HepG2 (cell line): ENCODE data around the gene AFDN. TPM values are rescaled to one million over a fixed set of nuclear protein-coding genes. Genes with fewer than 3 reads are reported as not detected.

ENCODE experiments used
- ATAC-seq: fragments of 200-7000 bp; cut with Tn5 transposase; 3 replicates; pipeline ENCODE4 v1.9.1; 2020; ENCODE audit warnings: mild to moderate bottlenecking, moderate library complexity
- BruUV-seq: library from RNA; stranded (reverse); fragments of 400-500 nt; replicated peaks from 2 replicates; lab custom pipeline; 2021; lab: Mats Ljungman, UMichigan
- CTCF ChIA-PET: fragments of 300-600 bp; formaldehyde crosslinking; extraction: SDS; loops from one replicate; lab custom pipeline; 2021; ENCODE audit warnings: low total read pairs, inconsistent platforms, low intra/inter-chr PET ratio; lab: Yijun Ruan, JAX
- POLR2A ChIA-PET: fragments of 350-600 bp; sonication (Branson Sonifier 250); formaldehyde crosslinking; loops from one replicate; lab custom pipeline; 2020; ENCODE audit warnings: antibody characterized with exemption, inconsistent platforms; lab: Yijun Ruan, JAX
- DNase-seq: peaks from one replicate; pipeline ENCODE4 v3.0.0-alpha.2; 2015; ENCODE audit warnings: low spot score
- FAIRE-seq: peaks from 3 replicates; lab custom pipeline; 2011; peaks lifted over from hg19 to GRCh38; lab: Jason Lieb, UNC
- H2AFZ ChIP-seq: one replicate; pipeline ENCODE4 v1.6.1; 2011; ENCODE audit warnings: low read length, inconsistent platforms
- H3K27ac ChIP-seq: fragments of 300-600 bp; 3 replicates; pipeline ENCODE4 v1.8.0; 2011; ENCODE audit warnings: mixed run types, mild to moderate bottlenecking, mixed read lengths, low read length, inconsistent platforms; ENCODE audit not compliant: insufficient read depth; ENCODE audit errors: extremely low read length
- H3K27me3 ChIP-seq, 2 experiments: fragments of 200-600 bp in 1 of 2; 2 replicates in 1 of 2; 3 replicates in 1 of 2; pipeline versions ENCODE4 v1.6.0 to v1.8.0; 2011; ENCODE audit warnings: low read length in 2 of 2, mild to moderate bottlenecking in 2 of 2, moderate library complexity in 2 of 2, inconsistent platforms in 1 of 2; ENCODE audit not compliant: insufficient read depth in 2 of 2, control insufficient read depth in 1 of 2
- H3K36me3 ChIP-seq, 2 experiments: fragments of 200-600 bp in 1 of 2; replicated peaks in 1 of 2; 2 replicates in 1 of 2; 3 replicates in 1 of 2; pipeline versions ENCODE4 v1.5.1 to v1.8.0; 2011; ENCODE audit warnings: low read length in 2 of 2, inconsistent platforms in 1 of 2; ENCODE audit not compliant: insufficient read depth in 2 of 2, control insufficient read depth in 1 of 2
- H3K4me1 ChIP-seq: 2 replicates; pipeline ENCODE4 v1.5.1; 2012; ENCODE audit warnings: low read length, inconsistent platforms; ENCODE audit not compliant: insufficient read depth
- H3K4me2 ChIP-seq: 2 replicates; pipeline ENCODE4 v1.6.0; 2011; ENCODE audit warnings: low read depth, low read length, inconsistent platforms
- H3K4me3 ChIP-seq, 3 experiments: fragments of 200-600 bp in 1 of 3; sonication (generic), shearing (Covaris generic) in 1 of 3; replicated peaks in 1 of 3; 2 replicates each; pipeline ENCODE4 v1.5.1; 2011 to 2016; ENCODE audit warnings: low read length in 3 of 3, inconsistent platforms in 2 of 3, low read depth in 2 of 3, mild to moderate bottlenecking in 2 of 3, control low read depth in 1 of 3, mixed read lengths in 1 of 3; ENCODE audit not compliant: insufficient read depth in 1 of 3
- H3K79me2 ChIP-seq: one replicate; pipeline ENCODE4 v1.6.1; 2011; ENCODE audit warnings: low read length, inconsistent platforms; ENCODE audit not compliant: insufficient read depth
- H3K9ac ChIP-seq: 2 replicates; pipeline ENCODE4 v1.6.0; 2011; ENCODE audit warnings: mild to moderate bottlenecking, low read depth, low read length, inconsistent platforms; ENCODE audit not compliant: insufficient read depth
- H3K9me3 ChIP-seq: 2 replicates; pipeline ENCODE4 v1.5.1; 2012; ENCODE audit warnings: mild to moderate bottlenecking, low read length
- H4K20me1 ChIP-seq: 2 replicates; pipeline ENCODE4 v1.6.0; 2011; ENCODE audit warnings: inconsistent platforms, mild to moderate bottlenecking, low read length, moderate library complexity; ENCODE audit not compliant: insufficient read depth
- BRD4 ChIP-seq: sonication (generic); formaldehyde crosslinking; IDR thresholded peaks from 2 replicates; pipeline ENCODE4 v1.4.0; 2020; ENCODE audit warnings: missing genetic modification reagents
- IKZF4 ChIP-seq: sonication (generic); formaldehyde crosslinking; IDR thresholded peaks from 2 replicates; pipeline ENCODE4 v1.5.1; 2020; ENCODE audit warnings: borderline replicate concordance, mild to moderate bottlenecking, low read depth, missing genetic modification reagents; ENCODE audit errors: not compliant biosample characterization
- TMF1 ChIP-seq: sonication (generic); formaldehyde crosslinking; IDR thresholded peaks from 2 replicates; pipeline ENCODE4 v1.8.1; 2022; ENCODE audit warnings: low read depth, missing genetic modification reagents
- YY1 ChIP-seq: IDR thresholded peaks from 2 replicates; pipeline ENCODE4 v1.6.1; 2011; ENCODE audit warnings: low read length, low read depth, moderate library complexity, mild to moderate bottlenecking; ENCODE audit not compliant: insufficient read depth, insufficient replicate concordance
- ZNF484 ChIP-seq: sonication (generic); formaldehyde crosslinking; IDR thresholded peaks from 2 replicates; pipeline ENCODE4 v1.5.1; 2020; ENCODE audit warnings: mild to moderate bottlenecking, low read depth, missing genetic modification reagents, borderline replicate concordance
- ZNF7 ChIP-seq: IDR thresholded peaks from 2 replicates; pipeline ENCODE4 v1.6.1; 2016; ENCODE audit warnings: missing biosample characterization, missing genetic modification reagents
- ZNF775 ChIP-seq: sonication (generic); formaldehyde crosslinking; IDR thresholded peaks from 2 replicates; pipeline ENCODE4 v1.4.0; 2020; ENCODE audit warnings: missing genetic modification reagents, mild to moderate bottlenecking, moderate library complexity, borderline replicate concordance
- WGBS: methylation state at CpG from one replicate; pipeline ENCODE4 v1.1.6; 2017; ENCODE audit warnings: low lambda C conversion rate; 5-methylcytosine and 5-hydroxymethylcytosine counted together
- in situ Hi-C: cut with HindIII; loops from 2 replicates; pipeline ENCODE4 v1.10.0; 2017; ENCODE audit warnings: low pct_unique_long_range_greater_than_20kb; ENCODE audit not compliant: extremely low pct_ligation_motif_present
- intact Hi-C: fragments of 100-400 bp; cut with micrococcal nuclease; formaldehyde crosslinking; loops from one replicate; pipeline ENCODE4 v1.10.0; 2022; ENCODE audit not compliant: unreplicated experiment
- polyA plus RNA-seq, 8 experiments: library from polyadenylated mRNA; depleted of rRNA in 3 of 8; stranded (reverse) in 7 of 8; unstranded in 1 of 8; fragments of >200 nt; fragmentation: Illumina TruSeq in 4 of 8; extraction: Trizol in 4 of 8; gene quantifications; 2 replicates each; pipeline versions ENCODE4 v1.2.1 to v1.2.3, GENCODE V29; 2011 to 2016; ENCODE audit warnings: low read depth in 4 of 8, missing spikeins in 1 of 8, mixed read lengths in 1 of 8; ENCODE audit not compliant: insufficient read depth in 1 of 8
- total RNA-seq, 5 experiments: library from RNA; depleted of rRNA; stranded (reverse); fragments of >200 nt; fragmentation: Illumina TruSeq; extraction: Trizol; gene quantifications; 2 replicates each; pipeline ENCODE4 v1.2.3, GENCODE V29; 2016; ENCODE audit warnings: low read depth in 1 of 5
- TF ChIP-seq, protein P1 (sequence below): sonication (generic); formaldehyde crosslinking; IDR thresholded peaks from 2 replicates; pipeline ENCODE4 v1.5.1; 2020; ENCODE audit warnings: missing genetic modification reagents, mild to moderate bottlenecking, borderline replicate concordance
- TF ChIP-seq, protein P2 (sequence below): sonication (generic); formaldehyde crosslinking; IDR thresholded peaks from 2 replicates; pipeline ENCODE4 v1.4.0; 2020; ENCODE audit warnings: missing genetic modification reagents

Gene AFDN
- total and polyA plus RNA-seq, 2 of the 13 experiments (the other 11 are each of a cell fraction or from before 2014, with no cell fraction given), result 136 to 151 TPM

DNA sequence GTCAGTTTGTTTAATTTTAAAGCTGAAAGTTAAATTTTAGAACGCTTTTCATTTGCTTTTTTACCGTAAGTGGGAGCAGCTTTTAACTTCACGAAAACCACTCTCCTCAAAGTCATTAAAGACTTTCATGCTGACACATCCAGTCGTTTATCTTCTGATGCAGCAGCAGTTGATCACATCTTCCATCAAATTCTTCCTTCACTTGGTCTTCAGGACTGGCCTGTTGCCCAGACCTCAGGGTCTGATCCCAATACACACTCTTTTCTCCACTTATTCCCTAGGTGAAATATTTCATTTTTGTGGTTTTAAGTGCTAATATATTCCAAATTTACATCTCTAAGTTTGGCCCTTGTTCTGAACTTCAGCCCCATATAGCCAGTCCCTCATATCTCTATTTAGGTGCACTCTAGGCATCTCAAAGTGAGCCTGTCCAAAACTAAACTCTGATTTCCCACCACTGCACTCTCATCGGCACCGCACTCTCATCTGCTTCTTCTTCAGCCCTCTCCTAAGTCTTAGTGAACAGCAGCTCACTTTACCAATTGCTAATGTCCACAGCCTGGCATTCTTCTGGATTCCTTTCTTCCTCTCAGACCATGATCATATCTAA lies 20.4 kb downstream of the AFDN start:
- no TSS peak for BruUV-seq
- no peaks in the 10 kb centered on the region for H3K9me3 ChIP-seq
- in situ Hi-C loops (no loop called here), intact Hi-C loops (no loop called here)
- H3K36me3 ChIP-seq, result peaks cover 0 to 2% of the 10 kb centered on the region in 2 experiments; a peak in 2 of 5 replicates
- FAIRE-seq (no peak), DNase-seq (no peak), ATAC-seq (peak; percentile 25; the same call in 2 of the 3 replicates)
- peaks cover 78% of the 10 kb centered on the region for H4K20me1 ChIP-seq
- no peak overlapping the region for H3K9ac ChIP-seq
- POLR2A ChIA-PET, result no interaction called here
- CTCF ChIA-PET, result no interaction called here
- peaks cover 66% of the 10 kb centered on the region for H3K4me1 ChIP-seq
- no peaks in the 10 kb centered on the region for H3K27me3 ChIP-seq
- no peak overlapping the region for H3K27ac ChIP-seq
- 93% methylated on average over 6 of the region's 6 CpGs for WGBS
- H3K79me2 ChIP-seq, result peaks cover 100% of the 10 kb centered on the region
- no peak overlapping the region for H3K4me3 ChIP-seq
- no peak overlapping the region for H2AFZ ChIP-seq
- H3K4me2 ChIP-seq, result no peak overlapping the region
- TF ChIP-seq BRD4 (CRISPR knock-in tag) (no peak), TMF1 (CRISPR knock-in tag) (no peak), IKZF4 (no peak), YY1 (no peak), ZNF775 (CRISPR knock-in tag) (no peak), ZNF484 (CRISPR knock-in tag) (no peak), ZNF7 (CRISPR knock-in tag) (no peak)
- TF ChIP-seq, protein P1, sequence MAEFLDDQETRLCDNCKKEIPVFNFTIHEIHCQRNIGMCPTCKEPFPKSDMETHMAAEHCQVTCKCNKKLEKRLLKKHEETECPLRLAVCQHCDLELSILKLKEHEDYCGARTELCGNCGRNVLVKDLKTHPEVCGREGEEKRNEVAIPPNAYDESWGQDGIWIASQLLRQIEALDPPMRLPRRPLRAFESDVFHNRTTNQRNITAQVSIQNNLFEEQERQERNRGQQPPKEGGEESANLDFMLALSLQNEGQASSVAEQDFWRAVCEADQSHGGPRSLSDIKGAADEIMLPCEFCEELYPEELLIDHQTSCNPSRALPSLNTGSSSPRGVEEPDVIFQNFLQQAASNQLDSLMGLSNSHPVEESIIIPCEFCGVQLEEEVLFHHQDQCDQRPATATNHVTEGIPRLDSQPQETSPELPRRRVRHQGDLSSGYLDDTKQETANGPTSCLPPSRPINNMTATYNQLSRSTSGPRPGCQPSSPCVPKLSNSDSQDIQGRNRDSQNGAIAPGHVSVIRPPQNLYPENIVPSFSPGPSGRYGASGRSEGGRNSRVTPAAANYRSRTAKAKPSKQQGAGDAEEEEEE (CRISPR knock-in tag), result no peak
- TF ChIP-seq, protein P2, sequence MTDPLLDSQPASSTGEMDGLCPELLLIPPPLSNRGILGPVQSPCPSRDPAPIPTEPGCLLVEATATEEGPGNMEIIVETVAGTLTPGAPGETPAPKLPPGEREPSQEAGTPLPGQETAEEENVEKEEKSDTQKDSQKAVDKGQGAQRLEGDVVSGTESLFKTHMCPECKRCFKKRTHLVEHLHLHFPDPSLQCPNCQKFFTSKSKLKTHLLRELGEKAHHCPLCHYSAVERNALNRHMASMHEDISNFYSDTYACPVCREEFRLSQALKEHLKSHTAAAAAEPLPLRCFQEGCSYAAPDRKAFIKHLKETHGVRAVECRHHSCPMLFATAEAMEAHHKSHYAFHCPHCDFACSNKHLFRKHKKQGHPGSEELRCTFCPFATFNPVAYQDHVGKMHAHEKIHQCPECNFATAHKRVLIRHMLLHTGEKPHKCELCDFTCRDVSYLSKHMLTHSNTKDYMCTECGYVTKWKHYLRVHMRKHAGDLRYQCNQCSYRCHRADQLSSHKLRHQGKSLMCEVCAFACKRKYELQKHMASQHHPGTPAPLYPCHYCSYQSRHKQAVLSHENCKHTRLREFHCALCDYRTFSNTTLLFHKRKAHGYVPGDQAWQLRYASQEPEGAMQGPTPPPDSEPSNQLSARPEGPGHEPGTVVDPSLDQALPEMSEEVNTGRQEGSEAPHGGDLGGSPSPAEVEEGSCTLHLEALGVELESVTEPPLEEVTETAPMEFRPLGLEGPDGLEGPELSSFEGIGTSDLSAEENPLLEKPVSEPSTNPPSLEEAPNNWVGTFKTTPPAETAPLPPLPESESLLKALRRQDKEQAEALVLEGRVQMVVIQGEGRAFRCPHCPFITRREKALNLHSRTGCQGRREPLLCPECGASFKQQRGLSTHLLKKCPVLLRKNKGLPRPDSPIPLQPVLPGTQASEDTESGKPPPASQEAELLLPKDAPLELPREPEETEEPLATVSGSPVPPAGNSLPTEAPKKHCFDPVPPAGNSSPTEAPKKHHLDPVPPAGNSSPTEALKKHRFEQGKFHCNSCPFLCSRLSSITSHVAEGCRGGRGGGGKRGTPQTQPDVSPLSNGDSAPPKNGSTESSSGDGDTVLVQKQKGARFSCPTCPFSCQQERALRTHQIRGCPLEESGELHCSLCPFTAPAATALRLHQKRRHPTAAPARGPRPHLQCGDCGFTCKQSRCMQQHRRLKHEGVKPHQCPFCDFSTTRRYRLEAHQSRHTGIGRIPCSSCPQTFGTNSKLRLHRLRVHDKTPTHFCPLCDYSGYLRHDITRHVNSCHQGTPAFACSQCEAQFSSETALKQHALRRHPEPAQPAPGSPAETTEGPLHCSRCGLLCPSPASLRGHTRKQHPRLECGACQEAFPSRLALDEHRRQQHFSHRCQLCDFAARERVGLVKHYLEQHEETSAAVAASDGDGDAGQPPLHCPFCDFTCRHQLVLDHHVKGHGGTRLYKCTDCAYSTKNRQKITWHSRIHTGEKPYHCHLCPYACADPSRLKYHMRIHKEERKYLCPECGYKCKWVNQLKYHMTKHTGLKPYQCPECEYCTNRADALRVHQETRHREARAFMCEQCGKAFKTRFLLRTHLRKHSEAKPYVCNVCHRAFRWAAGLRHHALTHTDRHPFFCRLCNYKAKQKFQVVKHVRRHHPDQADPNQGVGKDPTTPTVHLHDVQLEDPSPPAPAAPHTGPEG, result no peak
